ENCODE results near the gene PXYLP1.
A peak's percentile ranks its signal among the peaks of the same experiment; 100 is the strongest.
"Not testable (repeated sequence)": the region's sequence is repeated elsewhere in the genome, so short reads cannot be mapped to it uniquely, and the experiment has no call there.

The PXYLP1 gene

GRCh38 chr3:141291559-141292355, 60.1 kb downstream of the PXYLP1 start:
- H3K4me3 ChIP-seq (ENCODE audit: low read length), result no peak overlapping the region
- no peak for TF ChIP-seq CTCF (IDR thresholded peaks at IDR 0.05; ENCODE audit: insufficient read depth, low read depth, low read length, missing control alignments)
- no peak for DNase-seq (ENCODE audit: low read depth)

GRCh38 chr3:141292356-141293058, 60.9 kb downstream of the PXYLP1 start:
- no peak for TF ChIP-seq CTCF (IDR thresholded peaks at IDR 0.05; ENCODE audit: insufficient read depth, low read depth, low read length, missing control alignments)
- no peak for DNase-seq (ENCODE audit: low read depth)
- H3K4me3 ChIP-seq (ENCODE audit: low read length), result no peak overlapping the region

GRCh38 chr3:141294301-141294700, 62.7 kb downstream of the PXYLP1 start:
- no peak for DNase-seq (ENCODE audit: low read depth)
- no peak for TF ChIP-seq CTCF (IDR thresholded peaks at IDR 0.05; ENCODE audit: insufficient read depth, low read depth, low read length, missing control alignments)
- no peak overlapping the region for H3K4me3 ChIP-seq (ENCODE audit: low read length)

- H3K4me3 ChIP-seq (ENCODE audit: low read length), result no peak overlapping the region
- TF ChIP-seq CTCF (IDR thresholded peaks at IDR 0.05; ENCODE audit: insufficient read depth, low read depth, low read length, missing control alignments), result no peak
- peak; percentile 81 for DNase-seq (ENCODE audit: low read depth)
These were observed 63.2 kb downstream of the PXYLP1 start for GRCh38 chr3:141294848-141295247.

- not testable (repeated sequence) for DNase-seq (ENCODE audit: low read depth); H3K4me3 ChIP-seq (ENCODE audit: low read length)
These were observed 68.8 kb downstream of the PXYLP1 start for GRCh38 chr3:141300426-141300825.

- peak; percentile 60 for DNase-seq (ENCODE audit: low read depth)
- H3K4me3 ChIP-seq (ENCODE audit: low read length), result no peak overlapping the region
- TF ChIP-seq CTCF (IDR thresholded peaks at IDR 0.05; ENCODE audit: insufficient read depth, low read depth, low read length, missing control alignments), result no peak
These were observed 70.9 kb downstream of the PXYLP1 start for GRCh38 chr3:141302364-141303141.
